Measurements from ENCODE around the gene CDKN2AIP.
"Not testable (repeated sequence)": the region's sequence is repeated elsewhere in the genome, so short reads cannot be mapped to it uniquely, and the experiment has no call there.

The CDKN2AIP gene

DNA sequence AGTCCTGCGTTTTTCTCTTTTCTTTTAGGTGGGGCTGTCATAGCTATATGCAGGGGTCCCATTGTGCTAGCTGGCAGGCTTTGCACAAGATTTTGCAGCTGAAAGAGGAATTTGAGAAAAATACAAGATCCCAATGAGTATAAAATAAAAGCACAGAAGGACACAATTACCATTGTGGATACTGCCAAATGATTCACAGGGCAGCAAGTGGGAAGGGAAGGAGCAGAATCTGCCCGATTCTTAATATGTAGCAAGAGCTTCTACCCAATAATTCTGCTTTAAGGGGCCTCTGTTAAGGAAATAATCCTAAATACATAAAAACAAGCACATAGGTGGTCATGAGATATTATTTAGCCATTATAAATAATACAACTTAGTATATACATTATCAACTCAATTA, 34.5 kb downstream of the CDKN2AIP start:
- no peaks in the 10 kb centered on the region for H3K27me3 ChIP-seq (ENCODE audit: insufficient read depth, insufficient read length)
- H3K36me3 ChIP-seq (ENCODE audit: insufficient read depth, insufficient read length, low read length), result no peaks in the 10 kb centered on the region
- no peaks in the 10 kb centered on the region for H3K4me1 ChIP-seq (ENCODE audit: insufficient read depth, insufficient read length)
- H3K4me3 ChIP-seq (ENCODE audit: insufficient read length, low read depth), result no peak overlapping the region
- DNase-seq (ENCODE audit: low read depth, low spot score), result no peak
- TF ChIP-seq YY1 (IDR thresholded peaks at IDR 0.05; ENCODE audit: insufficient read depth, insufficient read length) (no peak), SUZ12 (IDR thresholded peaks at IDR 0.05; ENCODE audit: extremely low read depth, insufficient read depth, insufficient read length) (no peak), ZNF274 (IDR thresholded peaks at IDR 0.05; ENCODE audit: low read depth, low read length) (no peak)
- no peaks in the 10 kb centered on the region for H3K9me3 ChIP-seq (ENCODE audit: insufficient read depth, low read length)
- no peak overlapping the region for H3K9ac ChIP-seq (ENCODE audit: insufficient read length, low read depth)

DNA sequence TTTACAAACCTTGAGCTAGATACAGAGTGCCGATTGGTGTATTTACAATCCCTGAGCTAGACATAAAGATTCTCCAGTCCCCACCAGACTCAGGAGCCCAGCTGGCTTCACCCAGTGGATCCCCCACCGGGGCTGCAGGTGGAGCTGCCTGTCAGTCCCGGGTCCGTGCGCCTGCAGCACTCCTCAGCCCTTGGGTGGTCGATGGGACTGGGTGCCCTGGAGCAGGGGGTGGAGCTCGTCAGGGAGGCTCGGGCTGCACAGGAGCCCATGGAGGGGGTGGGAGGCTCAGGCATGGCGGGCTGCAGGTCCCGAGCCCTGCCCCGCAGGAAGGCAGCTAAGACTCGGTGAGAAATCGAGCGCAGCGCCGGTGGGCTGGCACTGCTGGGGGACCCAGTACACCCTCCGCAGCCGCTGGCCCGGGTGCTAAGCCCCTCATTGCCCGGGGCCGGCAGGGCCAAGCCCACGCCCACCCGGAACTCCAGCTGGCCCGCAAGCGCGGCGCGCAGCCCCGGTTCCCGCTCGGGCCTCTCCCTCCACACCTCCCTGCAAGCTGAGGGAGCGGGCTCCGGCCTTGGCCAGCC, 38.2 kb downstream of the CDKN2AIP start:
- H3K27me3 ChIP-seq (ENCODE audit: insufficient read depth, insufficient read length); H3K9me3 ChIP-seq (ENCODE audit: insufficient read depth, low read length); H3K4me3 ChIP-seq (ENCODE audit: insufficient read length, low read depth); H3K9ac ChIP-seq (ENCODE audit: insufficient read length, low read depth); H3K4me1 ChIP-seq (ENCODE audit: insufficient read depth, insufficient read length); DNase-seq (ENCODE audit: low read depth, low spot score); H3K36me3 ChIP-seq (ENCODE audit: insufficient read depth, insufficient read length, low read length): not testable (repeated sequence)

DNA sequence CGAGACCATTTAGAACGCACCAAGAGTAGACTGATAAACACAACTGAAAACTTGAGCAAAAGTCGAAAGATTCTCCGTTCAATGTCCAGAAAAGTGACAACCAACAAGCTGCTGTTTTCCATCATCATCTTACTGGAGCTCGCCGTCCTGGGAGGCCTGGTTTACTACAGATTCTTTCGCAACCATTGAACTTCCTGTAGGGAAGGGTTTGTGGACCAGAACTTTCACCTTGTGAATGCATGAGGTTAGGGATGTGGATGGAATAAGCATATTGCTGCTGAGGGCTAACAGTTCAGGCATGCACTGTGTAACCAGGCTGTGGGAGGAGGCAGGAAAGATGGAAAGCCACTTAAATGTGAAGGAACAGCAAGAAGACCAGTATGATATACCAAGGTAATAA, 39.6 kb downstream of the CDKN2AIP start:
- H3K4me3 ChIP-seq (ENCODE audit: insufficient read length, low read depth), result no peak overlapping the region
- TF ChIP-seq YY1 (IDR thresholded peaks at IDR 0.05; ENCODE audit: insufficient read depth, insufficient read length) (no peak), ZNF274 (IDR thresholded peaks at IDR 0.05; ENCODE audit: low read depth, low read length) (no peak), SUZ12 (IDR thresholded peaks at IDR 0.05; ENCODE audit: extremely low read depth, insufficient read depth, insufficient read length) (no peak)
- DNase-seq (ENCODE audit: low read depth, low spot score), result no peak
- H3K9ac ChIP-seq (ENCODE audit: insufficient read length, low read depth), result no peak overlapping the region
- H3K36me3 ChIP-seq (ENCODE audit: insufficient read depth, insufficient read length, low read length), result no peaks in the 10 kb centered on the region
- no peaks in the 10 kb centered on the region for H3K27me3 ChIP-seq (ENCODE audit: insufficient read depth, insufficient read length)
- H3K4me1 ChIP-seq (ENCODE audit: insufficient read depth, insufficient read length), result no peaks in the 10 kb centered on the region
- no peaks in the 10 kb centered on the region for H3K9me3 ChIP-seq (ENCODE audit: insufficient read depth, low read length)

DNA sequence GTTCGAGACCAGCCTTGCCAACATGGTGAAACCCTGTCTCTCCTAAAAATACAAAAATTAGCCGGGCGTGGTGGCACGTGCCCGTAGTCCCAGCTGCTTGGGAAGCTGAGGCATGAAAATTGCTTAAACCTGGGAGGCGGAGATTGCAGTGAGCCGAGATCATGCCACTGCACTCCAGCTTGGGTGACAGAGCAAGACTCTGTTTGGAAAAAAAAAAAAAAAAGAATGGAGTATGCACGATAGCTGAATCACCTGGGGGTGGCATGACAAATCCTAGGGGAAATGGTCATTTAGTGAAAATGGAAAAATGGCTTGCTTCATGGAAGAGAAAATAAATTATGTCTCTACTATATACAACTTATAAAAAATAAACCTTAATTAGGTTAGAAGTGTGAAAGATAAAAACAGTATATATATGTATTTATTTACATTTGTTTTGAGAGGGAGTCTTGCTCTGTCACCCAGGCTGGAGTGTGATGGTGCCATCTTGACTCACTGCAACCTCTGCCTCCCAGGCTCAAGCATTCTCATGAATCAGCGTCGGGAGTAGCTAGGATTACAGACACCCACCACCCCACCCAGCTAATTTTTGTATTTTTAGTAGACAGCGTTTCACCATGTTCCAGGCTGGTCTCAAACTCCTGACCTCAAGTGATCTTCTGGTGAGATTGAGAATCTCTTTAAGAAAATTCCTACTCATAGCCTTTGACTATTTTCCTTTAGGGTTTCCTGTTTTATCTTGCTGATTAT, 41.1 kb downstream of the CDKN2AIP start:
- Histone ChIP-seq H3K9ac (ENCODE audit: insufficient read length, low read depth) (no peak overlapping the region), H3K36me3 (ENCODE audit: insufficient read depth, insufficient read length, low read length) (no peaks in the 10 kb centered on the region), H3K4me1 (ENCODE audit: insufficient read depth, insufficient read length) (no peaks in the 10 kb centered on the region), H3K9me3 (ENCODE audit: insufficient read depth, low read length) (no peaks in the 10 kb centered on the region), H3K4me3 (ENCODE audit: insufficient read length, low read depth) (no peak overlapping the region), H3K27me3 (ENCODE audit: insufficient read depth, insufficient read length) (no peaks in the 10 kb centered on the region)
- DNase-seq (ENCODE audit: low read depth, low spot score), result no peak
- no peak for TF ChIP-seq YY1 (IDR thresholded peaks at IDR 0.05; ENCODE audit: insufficient read depth, insufficient read length)
- TF ChIP-seq ZNF274 (IDR thresholded peaks at IDR 0.05; ENCODE audit: low read depth, low read length), result no peak
- TF ChIP-seq SUZ12 (IDR thresholded peaks at IDR 0.05; ENCODE audit: extremely low read depth, insufficient read depth, insufficient read length), result no peak

DNA sequence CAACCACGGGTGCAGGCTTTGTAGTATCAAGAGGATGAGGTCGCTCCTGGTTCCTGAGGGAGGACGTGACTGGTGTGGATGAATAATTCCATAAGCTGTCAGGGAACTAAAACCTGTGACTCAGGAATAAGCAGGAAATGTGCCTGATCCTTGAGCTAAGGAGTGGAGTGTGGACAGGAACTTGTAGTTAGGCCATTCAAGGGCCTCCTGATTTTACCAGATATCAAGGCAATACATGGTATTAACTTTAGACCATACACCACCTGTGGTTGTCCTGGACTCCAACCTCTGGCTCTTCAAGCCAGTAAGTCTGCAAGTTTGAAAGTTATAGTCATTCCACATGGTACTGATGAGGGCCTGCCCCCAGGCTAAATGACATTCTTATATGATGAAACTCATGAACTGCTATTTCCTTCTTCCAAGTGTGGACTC, 48.4 kb downstream of the CDKN2AIP start:
- peaks cover 7% of the 10 kb centered on the region for H3K36me3 ChIP-seq (ENCODE audit: insufficient read depth, insufficient read length, low read length)
- no peaks in the 10 kb centered on the region for H3K9me3 ChIP-seq (ENCODE audit: insufficient read depth, low read length)
- TF ChIP-seq ZNF274 (IDR thresholded peaks at IDR 0.05; ENCODE audit: low read depth, low read length) (no peak), SUZ12 (IDR thresholded peaks at IDR 0.05; ENCODE audit: extremely low read depth, insufficient read depth, insufficient read length) (no peak), YY1 (IDR thresholded peaks at IDR 0.05; ENCODE audit: insufficient read depth, insufficient read length) (no peak)
- no peaks in the 10 kb centered on the region for H3K27me3 ChIP-seq (ENCODE audit: insufficient read depth, insufficient read length)
- H3K4me1 ChIP-seq (ENCODE audit: insufficient read depth, insufficient read length), result no peaks in the 10 kb centered on the region
- DNase-seq (ENCODE audit: low read depth, low spot score), result no peak
- no peak overlapping the region for H3K4me3 ChIP-seq (ENCODE audit: insufficient read length, low read depth)
- no peak overlapping the region for H3K9ac ChIP-seq (ENCODE audit: insufficient read length, low read depth)

DNA sequence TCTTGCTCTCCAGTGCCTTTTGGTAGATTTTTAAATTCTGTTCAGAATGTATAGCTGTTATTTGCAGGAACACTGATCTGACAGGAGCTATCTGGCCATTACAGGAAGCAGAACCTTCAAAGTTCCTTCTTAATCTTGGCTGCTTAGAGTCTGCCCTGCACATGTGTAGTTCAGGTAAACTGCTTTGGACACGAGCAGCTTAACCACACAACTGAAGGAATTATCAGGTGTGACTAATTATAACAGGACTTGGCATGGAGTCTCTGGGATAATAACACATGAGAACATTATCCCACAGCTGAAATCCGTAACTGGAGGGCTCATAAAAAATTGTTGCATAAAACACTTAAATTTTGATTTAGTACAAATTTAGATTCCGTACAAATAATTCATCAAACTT, 48.8 kb downstream of the CDKN2AIP start:
- Histone ChIP-seq H3K9ac (ENCODE audit: insufficient read length, low read depth) (no peak overlapping the region), H3K4me1 (ENCODE audit: insufficient read depth, insufficient read length) (no peaks in the 10 kb centered on the region), H3K4me3 (ENCODE audit: insufficient read length, low read depth) (no peak overlapping the region), H3K27me3 (ENCODE audit: insufficient read depth, insufficient read length) (no peaks in the 10 kb centered on the region), H3K36me3 (ENCODE audit: insufficient read depth, insufficient read length, low read length) (peaks cover 7% of the 10 kb centered on the region), H3K9me3 (ENCODE audit: insufficient read depth, low read length) (no peaks in the 10 kb centered on the region)
- no peak for DNase-seq (ENCODE audit: low read depth, low spot score)
- TF ChIP-seq ZNF274 (IDR thresholded peaks at IDR 0.05; ENCODE audit: low read depth, low read length), result no peak
- TF ChIP-seq SUZ12 (IDR thresholded peaks at IDR 0.05; ENCODE audit: extremely low read depth, insufficient read depth, insufficient read length), result no peak
- no peak for TF ChIP-seq YY1 (IDR thresholded peaks at IDR 0.05; ENCODE audit: insufficient read depth, insufficient read length)

DNA sequence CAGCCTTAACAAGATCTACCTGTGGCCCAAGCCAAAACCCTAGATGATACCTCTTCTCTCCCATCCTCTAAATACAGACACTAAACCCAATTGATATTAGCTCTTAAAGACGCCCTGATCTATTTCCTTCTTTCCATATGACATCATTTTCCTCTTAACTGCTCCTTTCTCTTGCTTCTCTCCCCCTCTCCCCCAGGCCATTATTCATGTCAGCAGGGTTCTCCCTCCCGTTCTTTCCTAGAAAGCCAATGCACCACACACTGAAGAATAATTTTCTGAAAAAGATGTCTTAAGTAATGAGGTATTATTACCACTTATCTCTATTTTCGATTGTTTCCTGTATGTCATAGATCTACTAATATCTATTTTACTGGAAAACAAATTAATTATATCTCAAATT, 50.7 kb downstream of the CDKN2AIP start:
- Histone ChIP-seq H3K4me3 (ENCODE audit: insufficient read length, low read depth) (no peak overlapping the region), H3K4me1 (ENCODE audit: insufficient read depth, insufficient read length) (no peaks in the 10 kb centered on the region), H3K27me3 (ENCODE audit: insufficient read depth, insufficient read length) (no peaks in the 10 kb centered on the region), H3K9ac (ENCODE audit: insufficient read length, low read depth) (no peak overlapping the region), H3K9me3 (ENCODE audit: insufficient read depth, low read length) (no peaks in the 10 kb centered on the region), H3K36me3 (ENCODE audit: insufficient read depth, insufficient read length, low read length) (peaks cover 7% of the 10 kb centered on the region)
- DNase-seq (ENCODE audit: low read depth, low spot score), result no peak
- TF ChIP-seq ZNF274 (IDR thresholded peaks at IDR 0.05; ENCODE audit: low read depth, low read length), result no peak
- TF ChIP-seq SUZ12 (IDR thresholded peaks at IDR 0.05; ENCODE audit: extremely low read depth, insufficient read depth, insufficient read length), result no peak
- TF ChIP-seq YY1 (IDR thresholded peaks at IDR 0.05; ENCODE audit: insufficient read depth, insufficient read length), result no peak

Measured in NT2/D1 (cell line).